GM23248 (cell line): ENCODE results near the gene ANKLE2.

Experiments
- EZH2 ChIP-seq: fragments of 200-600 bp; sonication (generic); IDR thresholded peaks from 2 replicates; pipeline ENCODE4 v1.6.1; 2018; ENCODE audit warnings: antibody characterized with exemption, mild to moderate bottlenecking; ENCODE audit not compliant: insufficient read depth, poor library complexity, severe bottlenecking
- EZH2phosphoT487 ChIP-seq: fragments of 200-600 bp; sonication (generic); IDR thresholded peaks from 2 replicates; pipeline ENCODE4 v1.6.1; 2018; ENCODE audit warnings: antibody characterized with exemption, moderate library complexity, mild to moderate bottlenecking, low read depth; ENCODE audit not compliant: insufficient read depth

DNA sequence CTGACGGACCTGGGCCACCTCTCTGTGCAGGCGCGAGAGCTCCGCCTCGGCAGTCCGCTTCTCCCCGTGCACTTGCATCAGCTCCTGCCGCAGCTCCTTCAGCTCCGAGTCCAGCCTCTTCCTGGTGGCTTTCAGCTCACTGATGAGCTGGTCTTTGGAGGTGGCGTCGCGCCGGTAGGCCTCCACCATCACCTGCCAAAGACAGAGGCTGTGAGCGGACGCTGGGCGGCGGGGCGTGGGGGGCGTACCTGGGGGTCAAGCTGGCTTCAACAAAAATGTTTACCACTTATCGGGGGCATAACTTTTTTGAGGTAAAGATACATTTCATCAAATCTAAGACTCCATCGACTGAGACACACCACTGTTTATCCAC, 27.5 kb upstream of the ANKLE2 start:
- TF ChIP-seq EZH2 (no peak), EZH2phosphoT487 (no peak)
